ENCODE data around the gene SHISA2.
A peak's percentile ranks its signal among the peaks of the same experiment; 100 is the strongest.

The SHISA2 gene

GRCh38 chr13:26017932-26018665 lies 33.7 kb downstream of the SHISA2 start:
- no peak for DNase-seq (ENCODE audit: low read depth in 2 of 2, low spot score in 1 of 2)

- DNase-seq (ENCODE audit: low read depth in 2 of 2, low spot score in 1 of 2) = no peak
Measured at GRCh38 chr13:26017196-26017921, 34.5 kb downstream of the SHISA2 start.

- DNase-seq (ENCODE audit: low read depth in 2 of 2, low spot score in 1 of 2) = no peak
Measured at GRCh38 chr13:26016189-26016588, 35.6 kb downstream of the SHISA2 start.

- no peak for DNase-seq (ENCODE audit: low read depth in 2 of 2, low spot score in 1 of 2)
Measured at GRCh38 chr13:26015271-26016125, 36.3 kb downstream of the SHISA2 start.

- DNase-seq (ENCODE audit: low read depth in 2 of 2, low spot score in 1 of 2) = no peak
Measured at GRCh38 chr13:26012995-26013394, 38.8 kb downstream of the SHISA2 start.

- DNase-seq (ENCODE audit: low read depth in 2 of 2, low spot score in 1 of 2) = peak; percentile 20 to 52
Measured at GRCh38 chr13:26011996-26012821, 39.6 kb downstream of the SHISA2 start.

GRCh38 chr13:26011208-26011573 lies 40.6 kb downstream of the SHISA2 start:
- no peak for DNase-seq (ENCODE audit: low read depth in 2 of 2, low spot score in 1 of 2)

GRCh38 chr13:26010487-26011207 lies 41.2 kb downstream of the SHISA2 start:
- no peak for DNase-seq (ENCODE audit: low read depth in 2 of 2, low spot score in 1 of 2)

- no peak for DNase-seq (ENCODE audit: low read depth in 2 of 2, low spot score in 1 of 2)
Measured at GRCh38 chr13:26007261-26008125, 44.3 kb downstream of the SHISA2 start.

All from stimulated activated CD8-positive, alpha-beta memory T cell treated with anti-CD3 and anti-CD28 coated beads, Interleukin-4, amount 100 ng/mL, for 4 hours (primary cell).